ENCODE measurements around the gene ALDH4A1.

Gene ALDH4A1

DNA sequence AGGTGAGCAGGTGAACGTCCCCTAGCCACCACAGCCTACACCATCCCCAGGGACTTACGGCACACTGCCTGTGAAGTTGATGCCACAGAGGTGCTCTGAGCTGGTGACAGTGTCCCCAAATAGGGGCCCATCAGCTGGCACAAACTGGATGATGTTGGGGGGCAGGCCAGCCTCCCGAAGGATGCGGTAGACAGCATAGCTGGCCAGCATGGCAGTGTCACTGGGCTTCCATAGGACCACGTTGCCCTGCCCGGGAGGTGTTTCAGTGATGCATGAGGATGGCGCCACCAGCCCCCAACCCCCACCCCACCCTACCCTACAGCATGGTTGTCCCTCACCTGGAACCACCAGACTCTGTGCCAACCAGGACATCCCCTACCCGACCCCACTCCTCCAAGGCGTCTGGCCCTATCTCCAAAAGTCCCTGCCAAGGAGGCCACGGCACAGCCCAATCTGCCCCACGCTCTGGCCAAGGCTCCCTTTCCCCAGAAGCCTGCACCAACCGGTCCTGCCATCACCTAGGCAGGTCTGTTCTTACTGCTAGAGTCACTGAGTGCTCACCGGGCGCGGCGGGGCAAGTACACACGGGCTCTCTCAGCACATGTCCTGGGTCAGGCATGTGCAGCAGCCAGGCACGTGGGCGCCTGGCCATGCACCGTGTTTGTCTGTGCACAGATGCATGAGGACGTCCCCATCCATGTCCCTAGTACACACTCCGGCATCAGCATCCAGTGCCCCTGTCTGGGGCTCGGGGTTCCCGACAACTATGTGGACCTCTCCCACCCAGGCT is 20.5 kb downstream of the ALDH4A1 start:
- no peak overlapping the region for H3K27ac Mint-ChIP-seq (ENCODE audit: low read depth)
- DNase-seq (ENCODE audit: low spot score in 2 of 2) = no peak
- no peak for ATAC-seq (replicated peaks; ENCODE audit: extremely low read depth, poor library complexity, severe bottlenecking)
- peaks cover 3% of the 10 kb centered on the region for H3K36me3 Mint-ChIP-seq (ENCODE audit: insufficient read depth)
- no peaks in the 10 kb centered on the region for H3K4me1 Mint-ChIP-seq
- H3K27me3 Mint-ChIP-seq = no peaks in the 10 kb centered on the region
- no peak overlapping the region for H3K4me3 Mint-ChIP-seq
- no peaks in the 10 kb centered on the region for H3K9me3 Mint-ChIP-seq

GRCh38 chr1:18881164-18881563 is 21.2 kb downstream of the ALDH4A1 start:
- H3K4me3 Mint-ChIP-seq = no peak overlapping the region
- no peak overlapping the region for H3K27ac Mint-ChIP-seq (ENCODE audit: low read depth)
- no peaks in the 10 kb centered on the region for H3K4me1 Mint-ChIP-seq
- no peak for ATAC-seq (replicated peaks; ENCODE audit: extremely low read depth, poor library complexity, severe bottlenecking)
- peaks cover 3% of the 10 kb centered on the region for H3K36me3 Mint-ChIP-seq (ENCODE audit: insufficient read depth)
- no peak for DNase-seq (ENCODE audit: low spot score in 2 of 2)
- H3K9me3 Mint-ChIP-seq = no peaks in the 10 kb centered on the region
- no peaks in the 10 kb centered on the region for H3K27me3 Mint-ChIP-seq

DNA sequence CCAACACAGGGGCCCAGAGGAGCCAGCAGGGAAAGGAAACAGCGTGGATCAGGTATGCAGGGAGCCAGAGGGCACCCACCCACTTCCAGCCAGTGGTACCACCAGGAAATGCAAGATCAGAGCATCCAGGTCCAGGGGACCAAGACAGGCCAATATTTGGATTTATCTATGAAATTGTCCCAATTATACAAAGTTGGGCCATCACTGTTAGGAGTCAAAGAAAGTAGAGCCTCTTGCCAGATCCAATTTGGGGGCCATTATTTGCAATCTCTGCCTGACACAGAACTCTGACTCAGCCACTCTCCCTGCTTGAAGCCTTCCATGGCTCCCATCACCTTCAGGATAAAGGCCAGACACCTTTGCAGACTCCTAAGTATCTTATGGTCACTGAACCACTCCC is 21.8 kb downstream of the ALDH4A1 start:
- H3K4me1 Mint-ChIP-seq = no peaks in the 10 kb centered on the region
- H3K9me3 Mint-ChIP-seq = no peaks in the 10 kb centered on the region
- H3K4me3 Mint-ChIP-seq = no peak overlapping the region
- ATAC-seq (replicated peaks; ENCODE audit: extremely low read depth, poor library complexity, severe bottlenecking) (no peak), DNase-seq (ENCODE audit: low spot score in 2 of 2) (no peak)
- H3K27me3 Mint-ChIP-seq = no peaks in the 10 kb centered on the region
- no peak overlapping the region for H3K27ac Mint-ChIP-seq (ENCODE audit: low read depth)
- peaks cover 3% of the 10 kb centered on the region for H3K36me3 Mint-ChIP-seq (ENCODE audit: insufficient read depth)

GRCh38 chr1:18879791-18880309 is 22.5 kb downstream of the ALDH4A1 start:
- Mint-ChIP-seq H3K27ac (ENCODE audit: low read depth) (no peak overlapping the region), H3K4me3 (no peak overlapping the region), H3K9me3 (no peaks in the 10 kb centered on the region), H3K4me1 (no peaks in the 10 kb centered on the region), H3K27me3 (no peaks in the 10 kb centered on the region), H3K36me3 (ENCODE audit: insufficient read depth) (peaks cover 3% of the 10 kb centered on the region)
- DNase-seq (ENCODE audit: low spot score in 2 of 2) = no peak
- no peak for ATAC-seq (replicated peaks; ENCODE audit: extremely low read depth, poor library complexity, severe bottlenecking)

DNA sequence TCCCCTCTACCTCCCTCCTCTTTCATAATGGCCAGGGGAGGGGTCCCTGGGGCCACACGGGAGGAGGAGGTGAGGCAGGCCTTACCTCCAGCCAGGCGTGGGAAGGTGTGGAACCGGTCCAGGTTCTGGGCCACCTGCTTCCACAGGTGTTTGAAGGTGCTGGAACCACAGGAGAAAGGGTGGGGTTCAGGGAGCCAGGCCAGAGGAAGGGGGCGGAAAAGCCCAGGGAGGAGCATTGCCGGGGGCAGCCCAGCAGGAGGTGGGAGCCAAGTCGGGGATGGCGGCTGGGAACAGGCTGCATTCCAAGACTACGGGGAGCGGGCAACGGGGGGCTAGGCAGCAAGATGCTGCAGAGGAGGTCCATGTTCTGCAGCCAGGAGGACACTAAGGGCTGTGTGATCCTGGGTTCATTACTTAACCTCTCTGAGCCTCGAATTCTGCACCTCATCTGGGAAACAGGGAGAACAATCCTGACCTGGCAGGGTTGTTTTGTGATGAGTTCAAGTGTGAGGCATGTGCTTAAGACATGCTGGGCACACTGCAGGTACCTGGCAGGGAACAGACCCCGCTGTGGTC is 23.1 kb downstream of the ALDH4A1 start:
- H3K4me1 Mint-ChIP-seq = no peaks in the 10 kb centered on the region
- H3K27ac Mint-ChIP-seq (ENCODE audit: low read depth) = no peak overlapping the region
- H3K9me3 Mint-ChIP-seq = no peaks in the 10 kb centered on the region
- no peak for DNase-seq (ENCODE audit: low spot score in 2 of 2)
- no peaks in the 10 kb centered on the region for H3K27me3 Mint-ChIP-seq
- H3K4me3 Mint-ChIP-seq = no peak overlapping the region
- no peak for ATAC-seq (replicated peaks; ENCODE audit: extremely low read depth, poor library complexity, severe bottlenecking)
- peaks cover 3% of the 10 kb centered on the region for H3K36me3 Mint-ChIP-seq (ENCODE audit: insufficient read depth)

DNA sequence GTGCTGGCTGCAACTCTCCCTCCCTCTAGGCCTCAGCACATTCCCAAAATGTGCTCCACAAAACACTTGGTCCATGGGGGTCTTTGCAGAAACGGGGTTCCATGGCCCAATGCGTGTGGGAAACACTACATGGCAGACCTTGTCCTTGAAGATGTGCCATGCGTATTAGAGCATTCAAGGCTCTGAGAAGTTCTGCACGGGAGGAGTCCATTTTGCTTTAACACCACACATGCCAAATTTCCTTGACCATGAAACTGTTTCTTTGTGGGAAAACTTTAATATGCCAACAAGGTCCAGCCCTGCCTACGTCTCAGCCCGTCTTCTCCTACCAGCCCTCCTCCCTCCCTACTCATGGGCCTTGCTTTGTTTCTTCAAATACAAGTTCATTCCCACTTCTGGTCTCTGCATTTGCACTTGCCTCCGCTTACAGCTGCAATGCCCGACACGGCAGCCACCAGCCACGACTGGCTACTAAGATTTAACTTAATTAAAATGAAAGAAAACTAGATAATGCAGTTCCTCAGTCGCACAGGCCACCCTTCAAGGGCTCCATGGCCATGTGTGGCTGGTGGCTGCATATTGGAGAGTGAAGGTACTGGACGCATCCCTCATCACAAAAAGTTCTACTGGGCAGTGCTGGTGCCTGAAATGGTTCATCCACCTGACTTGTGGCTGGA is 23.7 kb downstream of the ALDH4A1 start:
- peaks cover 3% of the 10 kb centered on the region for H3K36me3 Mint-ChIP-seq (ENCODE audit: insufficient read depth)
- no peak overlapping the region for H3K27ac Mint-ChIP-seq (ENCODE audit: low read depth)
- DNase-seq (ENCODE audit: low spot score in 2 of 2) (no peak), ATAC-seq (replicated peaks; ENCODE audit: extremely low read depth, poor library complexity, severe bottlenecking) (no peak)
- no peaks in the 10 kb centered on the region for H3K27me3 Mint-ChIP-seq
- H3K4me3 Mint-ChIP-seq = no peak overlapping the region
- H3K4me1 Mint-ChIP-seq = no peaks in the 10 kb centered on the region
- no peaks in the 10 kb centered on the region for H3K9me3 Mint-ChIP-seq

DNA sequence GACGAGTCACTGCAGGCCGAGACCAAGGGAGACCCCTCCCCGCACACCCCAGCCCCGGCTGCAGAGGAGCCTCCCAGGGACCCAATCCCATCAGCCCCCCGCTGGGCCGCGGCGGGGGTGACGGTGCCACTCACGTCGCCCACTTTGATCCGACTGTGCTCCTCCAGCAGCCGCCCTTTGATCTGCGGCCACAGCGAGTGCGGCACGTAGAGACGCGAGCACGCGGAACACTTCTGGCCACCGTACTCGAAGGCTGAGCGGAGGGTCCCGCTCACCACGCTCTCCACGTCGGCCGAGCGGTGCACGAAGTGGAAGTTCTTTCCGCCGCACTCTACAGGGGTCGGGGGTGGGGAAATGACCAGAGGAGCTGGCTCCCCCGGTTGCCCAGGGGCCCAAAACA is 25.1 kb downstream of the ALDH4A1 start:
- peaks cover 3% of the 10 kb centered on the region for H3K36me3 Mint-ChIP-seq (ENCODE audit: insufficient read depth)
- H3K27me3 Mint-ChIP-seq = no peaks in the 10 kb centered on the region
- H3K9me3 Mint-ChIP-seq = no peaks in the 10 kb centered on the region
- no peaks in the 10 kb centered on the region for H3K4me1 Mint-ChIP-seq
- H3K27ac Mint-ChIP-seq (ENCODE audit: low read depth) = no peak overlapping the region
- no peak for ATAC-seq (replicated peaks; ENCODE audit: extremely low read depth, poor library complexity, severe bottlenecking)
- DNase-seq (ENCODE audit: low spot score in 2 of 2) = no peak
- no peak overlapping the region for H3K4me3 Mint-ChIP-seq

DNA sequence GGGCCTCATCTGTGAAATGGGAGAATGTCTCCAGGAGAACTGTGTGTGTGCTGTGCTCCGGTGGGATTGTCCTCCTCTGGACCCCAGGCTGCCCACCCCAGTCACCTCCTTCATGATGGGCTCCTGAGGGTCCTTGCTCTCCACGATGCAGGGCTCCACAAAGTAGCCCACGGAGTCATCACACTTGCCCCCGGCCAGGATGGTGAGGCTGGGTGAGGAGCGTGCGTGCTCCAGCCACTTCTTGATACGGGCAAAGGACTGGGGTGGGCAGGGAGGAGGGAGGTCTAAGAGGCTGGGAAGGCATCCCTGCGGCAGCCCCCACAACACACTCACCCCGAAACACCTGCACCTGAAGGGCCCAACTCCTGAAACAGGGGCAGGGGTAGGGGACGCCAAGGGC is 26.1 kb downstream of the ALDH4A1 start:
- DNase-seq (ENCODE audit: low spot score in 2 of 2) (no peak), ATAC-seq (replicated peaks; ENCODE audit: extremely low read depth, poor library complexity, severe bottlenecking) (no peak)
- no peaks in the 10 kb centered on the region for H3K9me3 Mint-ChIP-seq
- H3K4me3 Mint-ChIP-seq = no peak overlapping the region
- no peak overlapping the region for H3K27ac Mint-ChIP-seq (ENCODE audit: low read depth)
- H3K4me1 Mint-ChIP-seq = no peaks in the 10 kb centered on the region
- H3K36me3 Mint-ChIP-seq (ENCODE audit: insufficient read depth) = peaks cover 2% of the 10 kb centered on the region
- H3K27me3 Mint-ChIP-seq = no peaks in the 10 kb centered on the region

- Mint-ChIP-seq H3K27ac (ENCODE audit: low read depth) (no peak overlapping the region), H3K36me3 (ENCODE audit: insufficient read depth) (peaks cover 2% of the 10 kb centered on the region), H3K4me1 (no peaks in the 10 kb centered on the region), H3K9me3 (no peaks in the 10 kb centered on the region), H3K4me3 (no peak overlapping the region), H3K27me3 (no peaks in the 10 kb centered on the region)
- DNase-seq (ENCODE audit: low spot score in 2 of 2) = no peak
- no peak for ATAC-seq (replicated peaks; ENCODE audit: extremely low read depth, poor library complexity, severe bottlenecking)
Observed at GRCh38 chr1:18875796-18876128, 26.6 kb downstream of the ALDH4A1 start.

DNA sequence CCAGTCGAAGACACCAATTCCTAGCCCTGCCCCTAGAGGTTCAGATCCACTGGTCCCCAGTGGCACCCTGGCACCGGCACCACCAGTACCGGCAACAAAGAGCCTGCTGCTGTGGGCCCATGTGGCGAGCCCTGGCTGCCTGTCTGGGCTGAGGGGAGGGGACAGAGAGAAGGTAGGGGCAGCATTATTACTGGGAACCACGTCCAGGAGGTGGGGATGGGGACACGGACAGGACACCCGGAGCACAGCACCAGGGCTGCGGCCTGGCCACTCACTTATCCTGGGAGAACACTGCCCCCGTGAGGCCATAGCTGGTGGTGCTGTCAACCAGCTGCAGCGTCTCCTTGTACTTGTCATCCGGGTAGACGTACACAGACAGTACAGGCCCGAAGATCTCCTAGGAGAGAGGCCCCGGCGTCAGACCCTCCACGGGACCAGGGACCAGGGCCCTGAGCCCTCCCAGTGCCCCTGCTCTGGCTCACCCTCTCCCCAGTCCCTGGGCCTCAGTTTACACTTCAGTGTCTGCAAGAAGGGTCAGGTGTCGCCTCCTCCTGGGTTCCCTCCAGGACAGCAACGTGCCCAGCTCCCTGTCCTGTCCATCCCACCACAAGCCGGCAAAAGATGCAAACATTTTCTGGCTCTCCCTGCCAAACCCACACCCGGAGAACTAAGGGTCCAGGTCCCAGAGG is 27.1 kb downstream of the ALDH4A1 start:
- DNase-seq (ENCODE audit: low spot score in 2 of 2) (peak; percentile 39 to 43), ATAC-seq (replicated peaks; ENCODE audit: extremely low read depth, poor library complexity, severe bottlenecking) (no peak)
- H3K36me3 Mint-ChIP-seq (ENCODE audit: insufficient read depth) = peaks cover 2% of the 10 kb centered on the region
- no peaks in the 10 kb centered on the region for H3K9me3 Mint-ChIP-seq
- no peak overlapping the region for H3K27ac Mint-ChIP-seq (ENCODE audit: low read depth)
- H3K27me3 Mint-ChIP-seq = no peaks in the 10 kb centered on the region
- no peaks in the 10 kb centered on the region for H3K4me1 Mint-ChIP-seq
- no peak overlapping the region for H3K4me3 Mint-ChIP-seq

GRCh38 chr1:18874600-18874999 is 27.8 kb downstream of the ALDH4A1 start:
- H3K9me3 Mint-ChIP-seq = no peaks in the 10 kb centered on the region
- ATAC-seq (replicated peaks; ENCODE audit: extremely low read depth, poor library complexity, severe bottlenecking) = no peak
- no peak for DNase-seq (ENCODE audit: low spot score in 2 of 2)

GRCh38 chr1:18874036-18874435 is 28.3 kb downstream of the ALDH4A1 start:
- Mint-ChIP-seq H3K36me3 (ENCODE audit: insufficient read depth) (peaks cover 2% of the 10 kb centered on the region), H3K27ac (ENCODE audit: low read depth) (no peak overlapping the region), H3K9me3 (no peaks in the 10 kb centered on the region), H3K27me3 (no peaks in the 10 kb centered on the region), H3K4me3 (no peak overlapping the region), H3K4me1 (no peaks in the 10 kb centered on the region)
- DNase-seq (ENCODE audit: low spot score in 2 of 2) = no peak
- no peak for ATAC-seq (replicated peaks; ENCODE audit: extremely low read depth, poor library complexity, severe bottlenecking)

More at GRCh38 chr1:18874600-18874999, 27.8 kb downstream of the ALDH4A1 start:
- H3K27me3 Mint-ChIP-seq = no peaks in the 10 kb centered on the region
- H3K4me3 Mint-ChIP-seq = no peak overlapping the region
- no peak overlapping the region for H3K27ac Mint-ChIP-seq (ENCODE audit: low read depth)
- peaks cover 2% of the 10 kb centered on the region for H3K36me3 Mint-ChIP-seq (ENCODE audit: insufficient read depth)
- no peaks in the 10 kb centered on the region for H3K4me1 Mint-ChIP-seq
